PC-9 (cell line): ENCODE measurements around the gene CXXC5. TPM values are rescaled to one million over a fixed set of nuclear protein-coding genes. Genes with fewer than 3 reads are reported as not detected.

Source experiments
- BruUV-seq: library from RNA; stranded (reverse); fragments of 400-500 nt; replicated peaks from 2 replicates; lab custom pipeline; 2021; lab: Mats Ljungman, UMichigan
- CTCF ChIA-PET: fragments of 300-600 bp; sonication (Branson Sonifier 250); formaldehyde crosslinking; loops from one replicate; lab custom pipeline; 2022; ENCODE audit warnings: antibody characterized with exemption; lab: Charles Lee
- POLR2A ChIA-PET: fragments of 300-600 bp; sonication (Branson Sonifier 250); formaldehyde crosslinking; loops from one replicate; lab custom pipeline; 2022; ENCODE audit warnings: antibody characterized with exemption; ENCODE audit not compliant: unreplicated experiment; lab: Charles Lee
- DNase-seq, 2 experiments: peaks; one replicate each; pipeline versions ENCODE4 v3.0.0 to v3.0.0-alpha.2; 2015 to 2022; ENCODE audit warnings: mixed read lengths in 1 of 2
- H2AFZ ChIP-seq: fragments of 200-600 bp; sonication (generic); 2 replicates; pipeline ENCODE4 v1.8.1; 2017; ENCODE audit warnings: antibody characterized with exemption
- H3F3A ChIP-seq: fragments of 200-600 bp; sonication (generic); 2 replicates; pipeline ENCODE4 v1.8.1; 2017; ENCODE audit warnings: antibody characterized with exemption, mild to moderate bottlenecking, low read depth; ENCODE audit not compliant: insufficient read depth
- H3K27ac ChIP-seq: fragments of 200-600 bp; sonication (generic); 2 replicates; pipeline ENCODE4 v1.6.1; 2016; ENCODE audit warnings: mixed run types
- H3K27me3 ChIP-seq: fragments of 200-600 bp; sonication (generic); 2 replicates; pipeline ENCODE4 v1.6.1; 2016; ENCODE audit warnings: low read depth, mixed run types; ENCODE audit not compliant: insufficient read depth
- H3K36me3 ChIP-seq: fragments of 200-600 bp; sonication (generic); 2 replicates; pipeline ENCODE4 v1.6.1; 2016; ENCODE audit warnings: low read depth, mixed run types
- H3K4me1 ChIP-seq: fragments of 200-600 bp; sonication (generic); replicated peaks from 2 replicates; pipeline ENCODE4 v1.6.1; 2016; ENCODE audit warnings: mixed run types; ENCODE audit not compliant: insufficient read depth
- H3K4me2 ChIP-seq: fragments of 200-600 bp; sonication (generic); 2 replicates; pipeline ENCODE4 v1.6.1; 2017; ENCODE audit warnings: mixed run types
- H3K4me3 ChIP-seq: fragments of 200-600 bp; sonication (generic); 2 replicates; pipeline ENCODE4 v1.6.1; 2016; ENCODE audit warnings: mixed run types
- H3K79me2 ChIP-seq: fragments of 200-600 bp; sonication (generic); 2 replicates; pipeline ENCODE4 v1.6.1; 2017; ENCODE audit warnings: low read depth, mixed run types
- H3K9me2 ChIP-seq: fragments of 200-600 bp; sonication (generic); 2 replicates; pipeline ENCODE4 v1.8.1; 2017; ENCODE audit warnings: mild to moderate bottlenecking; ENCODE audit not compliant: insufficient read depth
- H3K9me3 ChIP-seq: fragments of 200-600 bp; sonication (generic); 2 replicates; pipeline ENCODE4 v1.8.1; 2016; ENCODE audit warnings: low read depth; ENCODE audit not compliant: insufficient read depth
- H4K20me1 ChIP-seq: fragments of 200-600 bp; sonication (generic); 2 replicates; pipeline ENCODE4 v1.8.1; 2017; ENCODE audit not compliant: insufficient read depth
- CTCF ChIP-seq: fragments of 200-600 bp; sonication (generic); conservative IDR thresholded peaks from 2 replicates; pipeline ENCODE4 v1.6.1; 2017; ENCODE audit warnings: mixed run types, antibody characterized with exemption, mild to moderate bottlenecking, moderate library complexity
- EZH2 ChIP-seq: fragments of 200-600 bp; sonication (generic); IDR thresholded peaks from 2 replicates; pipeline ENCODE4 v1.8.0; 2017; ENCODE audit warnings: antibody characterized with exemption, low read depth
- intact Hi-C: fragments of 100-400 bp; cut with micrococcal nuclease; formaldehyde crosslinking; loops from one replicate; pipeline ENCODE4 v1.10.0; 2022; ENCODE audit not compliant: unreplicated experiment
- total RNA-seq: library from RNA; stranded (reverse); gene quantifications from 2 replicates; pipeline ENCODE4 v1.2.3, GENCODE V29; 2021

CXXC5 gene
- total RNA-seq, 1 experiment from 2014 or later, result 59.9 TPM

DNA sequence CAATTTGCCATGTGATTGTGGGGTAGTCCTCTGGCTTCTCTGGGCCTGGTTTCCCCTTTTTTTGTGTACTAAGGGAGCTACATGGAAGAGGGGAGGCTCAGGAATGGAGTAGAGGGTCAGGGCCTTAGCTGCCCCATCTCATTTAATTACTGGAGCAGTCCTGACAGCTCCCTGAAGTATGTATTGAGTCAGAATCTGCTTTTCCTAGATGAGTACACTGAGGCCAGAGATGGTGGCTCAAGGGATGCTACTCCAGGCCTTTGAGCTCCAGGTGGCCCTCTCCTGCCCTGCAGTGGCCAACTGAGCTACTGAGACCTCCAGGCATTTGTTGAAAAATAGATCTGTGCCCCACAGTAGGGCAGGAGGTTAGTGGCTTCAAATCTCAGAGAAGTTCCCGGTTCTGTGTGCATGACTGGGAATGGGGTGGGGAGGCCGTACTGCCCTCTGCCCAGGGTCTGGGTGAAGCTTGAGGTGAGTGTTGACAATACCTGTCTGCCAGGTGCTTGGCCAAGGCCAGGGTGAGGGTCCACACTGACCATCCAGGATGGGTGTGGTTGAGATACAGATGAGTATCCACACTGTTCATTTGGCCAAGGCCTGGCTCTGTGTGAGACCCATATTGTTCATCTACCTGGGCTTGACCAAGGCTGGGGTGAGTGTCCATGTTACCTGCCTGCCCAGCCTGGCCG lies 45.7 kb downstream of the CXXC5 start:
- Histone ChIP-seq H3K4me3 (no peak overlapping the region), H3K9me3 (no peaks in the 10 kb centered on the region), H3F3A (peaks cover 13% of the 10 kb centered on the region; the same call in 1 of the 2 replicates), H3K4me1 (peaks cover 4% of the 10 kb centered on the region; the same call in 1 of the 2 replicates), H3K27ac (no peak overlapping the region), H3K36me3 (no peaks in the 10 kb centered on the region), H3K79me2 (no peaks in the 10 kb centered on the region), H3K9me2 (no peaks in the 10 kb centered on the region), H3K4me2 (no peak overlapping the region), H3K27me3 (peaks cover 15% of the 10 kb centered on the region; the same call in 1 of the 2 replicates), H4K20me1 (no peaks in the 10 kb centered on the region), H2AFZ (no peak overlapping the region)
- CTCF ChIA-PET, result interaction anchor here (0.5 to 0.8 kb wide), 2 partner anchors 15 to 112 kb away, joined by 4 read pairs; no protein-coding TSS in a partner anchor
- intact Hi-C loops, result no loop called here
- no peak for TF ChIP-seq CTCF
- TF ChIP-seq EZH2, result no peak
- DNase-seq, result no peak
- POLR2A ChIA-PET, result no interaction called here
- BruUV-seq, result no TSS peak

GRCh38 chr5:139694556-139695177 lies 46.5 kb downstream of the CXXC5 start:
- no peak for TF ChIP-seq EZH2
- no peak for TF ChIP-seq CTCF
- no TSS peak for BruUV-seq
- H3K27me3 ChIP-seq, result peaks cover 15% of the 10 kb centered on the region; the same call in 1 of the 2 replicates
- ChIA-PET CTCF (no interaction called here), POLR2A (no interaction called here)
- no peaks in the 10 kb centered on the region for H3K9me2 ChIP-seq
- no peak overlapping the region for H3K27ac ChIP-seq
- intact Hi-C loops, result no loop called here
- H3K4me1 ChIP-seq, result peaks cover 4% of the 10 kb centered on the region; the same call in 1 of the 2 replicates
- no peak overlapping the region for H2AFZ ChIP-seq
- H3K36me3 ChIP-seq, result no peaks in the 10 kb centered on the region
- DNase-seq, result no peak
- no peak overlapping the region for H3K4me2 ChIP-seq
- H3K4me3 ChIP-seq, result no peak overlapping the region
- H4K20me1 ChIP-seq, result no peaks in the 10 kb centered on the region
- H3K9me3 ChIP-seq, result no peaks in the 10 kb centered on the region
- H3K79me2 ChIP-seq, result no peaks in the 10 kb centered on the region
- peaks cover 11% of the 10 kb centered on the region; the same call in 1 of the 2 replicates for H3F3A ChIP-seq

- no peak for DNase-seq
- H3K9me3 ChIP-seq, result no peaks in the 10 kb centered on the region
- H2AFZ ChIP-seq, result no peak overlapping the region
- no peak overlapping the region for H3K4me3 ChIP-seq
- no TSS peak for BruUV-seq
- ChIA-PET CTCF (no interaction called here), POLR2A (no interaction called here)
- H3K27me3 ChIP-seq, result peaks cover 15% of the 10 kb centered on the region; the same call in 1 of the 2 replicates
- no peaks in the 10 kb centered on the region for H3K36me3 ChIP-seq
- H3K9me2 ChIP-seq, result no peaks in the 10 kb centered on the region
- H3K4me1 ChIP-seq, result peaks cover 4% of the 10 kb centered on the region; the same call in 1 of the 2 replicates
- H4K20me1 ChIP-seq, result no peaks in the 10 kb centered on the region
- intact Hi-C loops, result no loop called here
- no peak for TF ChIP-seq CTCF
- TF ChIP-seq EZH2, result no peak
- no peak overlapping the region for H3K27ac ChIP-seq
- peaks cover 11% of the 10 kb centered on the region; the same call in 1 of the 2 replicates for H3F3A ChIP-seq
- no peaks in the 10 kb centered on the region for H3K79me2 ChIP-seq
- H3K4me2 ChIP-seq, result no peak overlapping the region
Observed at GRCh38 chr5:139695178-139695573, 47.0 kb downstream of the CXXC5 start.
